Fibroblast of upper back skin (primary cell): ENCODE data around the gene GALNS.

Experiments used
- DNase-seq: peaks from one replicate; pipeline ENCODE4 v3.0.0-alpha.2; 2013

The GALNS gene

DNA sequence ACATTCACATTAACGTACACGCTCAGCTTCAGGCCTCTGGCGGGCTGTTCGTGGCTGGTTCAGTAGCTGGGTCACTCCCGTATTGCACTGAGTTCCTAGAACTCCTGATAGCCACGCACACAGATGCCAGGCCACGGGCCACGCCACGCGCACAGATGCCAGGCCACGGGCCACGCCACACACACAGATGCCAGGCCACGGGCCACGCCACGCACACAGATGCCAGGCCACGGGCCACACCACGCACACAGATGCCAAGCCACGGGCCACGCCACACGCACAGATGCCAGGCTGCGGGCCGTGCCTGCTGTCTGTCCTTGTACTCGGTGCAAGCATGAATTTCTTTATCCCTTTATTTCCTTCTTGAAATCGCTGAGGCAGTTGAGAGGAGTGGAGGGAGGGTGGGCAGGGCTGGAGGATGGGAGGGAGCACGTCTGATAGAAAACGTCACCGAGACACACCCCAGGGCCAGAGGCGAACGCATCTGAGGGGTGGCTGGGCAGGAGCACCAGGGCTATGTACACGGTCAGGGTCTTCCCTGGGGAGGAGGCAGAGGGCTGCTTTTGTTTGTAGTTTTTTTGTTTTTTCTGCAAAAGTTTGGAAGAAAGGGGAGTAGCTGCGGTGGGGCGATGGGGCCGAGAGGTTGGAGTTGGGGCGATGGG lies 18.3 kb upstream of the GALNS start:
- DNase-seq, result no peak

DNA sequence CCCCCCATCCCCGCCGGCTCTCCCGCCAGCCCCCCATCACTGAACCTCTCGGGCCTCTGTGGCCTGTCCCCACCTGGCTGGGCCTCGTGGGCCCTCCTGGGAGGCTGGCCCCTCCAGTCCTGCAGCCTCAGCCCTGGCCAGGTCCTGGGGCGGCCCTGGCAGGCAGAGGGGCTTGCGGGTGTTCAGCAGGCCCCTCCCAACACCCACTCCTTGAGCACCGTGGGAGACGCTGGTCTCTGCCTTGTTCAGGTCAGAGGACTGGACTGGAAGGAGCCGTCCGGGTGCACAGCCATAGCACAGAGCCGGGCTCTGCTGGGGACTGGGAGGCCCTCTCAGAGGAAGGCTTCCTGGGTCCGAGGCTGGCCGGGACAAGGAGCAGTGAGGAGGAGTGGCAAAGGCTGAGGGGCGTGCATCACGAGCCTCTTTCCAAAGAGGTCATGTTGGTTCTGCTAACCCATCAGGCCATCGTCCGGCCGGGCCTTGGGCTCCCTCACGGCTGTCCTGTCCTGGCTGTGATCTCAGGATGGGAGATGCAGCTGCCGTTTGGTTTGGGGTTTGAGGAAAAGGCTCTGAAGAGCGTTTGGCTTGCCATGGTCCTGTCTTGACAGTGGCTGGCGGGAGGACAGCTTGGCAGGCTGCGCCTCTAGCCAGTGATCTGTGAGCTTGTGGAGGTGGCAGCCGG lies 16.0 kb upstream of the GALNS start:
- no peak for DNase-seq

DNA sequence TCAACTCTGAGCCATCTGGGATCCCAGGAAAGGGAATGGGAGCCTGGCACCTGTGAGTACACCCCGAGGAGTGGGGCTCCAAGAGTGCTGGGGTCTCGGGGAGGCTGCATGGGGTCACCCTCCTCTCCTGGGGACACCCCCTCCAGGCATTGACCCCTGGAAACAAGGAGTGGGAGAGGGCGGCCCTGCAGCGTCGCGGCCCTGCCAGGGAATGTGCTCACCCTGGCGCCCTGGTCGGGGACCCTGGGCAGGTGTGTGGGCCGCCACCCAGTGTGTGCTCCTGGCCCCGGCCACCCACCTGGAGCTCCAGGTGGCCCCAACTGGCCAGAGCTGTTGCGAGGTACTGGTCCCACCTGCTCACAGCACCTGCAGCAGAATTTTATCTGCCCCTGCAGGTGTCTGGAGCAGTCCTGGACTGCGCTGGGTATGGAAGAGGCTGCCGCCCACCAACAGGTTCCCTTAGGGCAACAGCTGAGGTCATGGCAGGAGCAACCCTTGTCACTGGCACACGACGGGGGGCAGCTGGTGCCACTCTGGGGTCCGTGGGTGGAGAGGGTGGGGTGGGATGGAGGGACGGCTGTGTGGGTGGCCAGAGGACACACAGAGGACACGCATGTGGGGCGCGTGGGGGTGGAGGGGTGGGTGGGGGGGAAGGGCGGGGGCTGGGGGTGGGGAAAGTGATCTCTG lies 15.1 kb upstream of the GALNS start:
- DNase-seq, result no peak

GRCh38 chr16:88871349-88871702 lies 14.6 kb upstream of the GALNS start:
- no peak for DNase-seq

DNA sequence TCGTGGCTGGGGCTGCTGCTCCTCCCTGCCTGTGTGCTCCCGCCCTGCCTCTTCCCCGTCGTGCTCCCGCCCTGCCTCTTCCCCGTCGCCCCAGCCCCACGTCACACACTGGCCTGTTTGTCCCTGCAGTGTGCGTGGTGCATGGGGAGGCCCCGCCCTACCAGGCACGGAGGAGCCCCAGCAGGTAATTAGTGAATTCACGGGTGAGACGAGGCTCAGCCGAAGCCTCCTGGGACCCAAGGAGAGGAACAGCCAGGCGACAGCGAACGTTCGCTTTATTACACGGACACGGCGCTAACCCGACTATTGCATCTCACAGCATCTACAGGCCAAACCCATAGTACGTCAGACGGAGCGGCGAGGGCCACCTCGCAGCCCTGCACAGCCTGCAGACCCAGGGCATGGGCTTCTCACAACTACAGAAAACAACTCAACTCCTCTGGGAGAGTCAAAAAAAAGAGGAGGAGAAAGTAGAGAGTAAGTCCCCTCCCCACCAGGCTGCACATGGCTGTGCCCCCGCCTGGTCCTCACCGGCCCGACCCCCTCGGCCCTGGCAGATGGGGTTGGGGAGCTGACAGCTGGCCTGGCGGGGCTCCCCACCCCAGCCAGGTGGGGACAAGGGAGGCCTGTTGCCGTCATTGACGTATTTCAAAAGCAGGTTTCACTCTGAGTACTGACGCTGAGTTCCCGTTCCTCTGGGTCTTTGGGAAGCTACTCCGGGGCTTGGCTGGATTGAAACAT lies 14.0 kb upstream of the GALNS start:
- no peak for DNase-seq

GRCh38 chr16:88869673-88869980 lies 12.9 kb upstream of the GALNS start:
- no peak for DNase-seq

GRCh38 chr16:88868974-88869672 lies 12.4 kb upstream of the GALNS start:
- no peak for DNase-seq

GRCh38 chr16:88867581-88868246 lies 11.0 kb upstream of the GALNS start:
- no peak for DNase-seq

GRCh38 chr16:88866151-88866920 lies 9.6 kb upstream of the GALNS start, which contains the start of gene PABPN1L:
PABPN1L (minus strand) TSS chr16:88866660; CDS start chr16:88866606, 54 bp downstream.
- no peak for DNase-seq

DNA sequence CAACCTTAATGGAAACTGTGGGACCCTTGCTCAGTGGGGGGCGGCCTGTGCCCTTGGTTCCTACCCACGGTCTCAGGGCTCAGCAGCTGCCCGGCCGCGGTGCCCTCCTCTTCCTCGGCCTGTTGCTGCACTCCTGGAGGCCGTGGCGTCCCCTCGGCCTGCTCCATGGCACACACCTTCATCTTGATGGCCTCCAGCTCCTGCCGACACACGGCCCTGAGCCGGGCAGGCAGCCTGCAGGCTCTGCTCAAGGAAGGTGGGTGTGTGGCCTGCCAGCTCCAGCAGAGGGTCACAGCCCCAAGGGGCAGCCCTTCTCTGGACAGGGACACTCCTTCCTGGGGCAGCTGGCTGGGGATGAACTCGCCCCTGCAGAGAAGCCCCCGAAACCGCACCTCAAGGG lies 9.0 kb upstream of the GALNS start:
- DNase-seq, result no peak

DNA sequence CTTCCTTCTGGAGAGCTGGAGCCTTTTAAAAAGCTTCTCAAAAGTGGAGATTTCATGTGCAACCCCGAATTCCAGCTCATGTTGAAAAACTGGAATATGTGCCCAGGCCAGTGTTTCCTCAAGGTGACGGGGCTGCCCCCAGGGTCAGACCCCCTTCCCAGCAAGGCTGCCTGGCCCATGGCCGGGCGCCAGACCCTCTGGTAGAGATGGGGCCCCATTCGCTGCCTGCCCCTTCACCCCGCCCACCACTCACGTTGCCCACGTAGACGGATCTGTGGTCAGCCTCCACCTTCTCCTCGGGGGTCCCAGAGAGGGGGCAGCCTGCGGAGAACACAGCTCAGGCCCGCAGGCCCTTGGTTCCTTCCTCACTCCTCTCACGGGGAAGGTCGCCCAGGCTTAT lies 8.6 kb upstream of the GALNS start:
- DNase-seq, result no peak

GRCh38 chr16:88864521-88864920 lies 7.8 kb upstream of the GALNS start:
- no peak for DNase-seq

DNA sequence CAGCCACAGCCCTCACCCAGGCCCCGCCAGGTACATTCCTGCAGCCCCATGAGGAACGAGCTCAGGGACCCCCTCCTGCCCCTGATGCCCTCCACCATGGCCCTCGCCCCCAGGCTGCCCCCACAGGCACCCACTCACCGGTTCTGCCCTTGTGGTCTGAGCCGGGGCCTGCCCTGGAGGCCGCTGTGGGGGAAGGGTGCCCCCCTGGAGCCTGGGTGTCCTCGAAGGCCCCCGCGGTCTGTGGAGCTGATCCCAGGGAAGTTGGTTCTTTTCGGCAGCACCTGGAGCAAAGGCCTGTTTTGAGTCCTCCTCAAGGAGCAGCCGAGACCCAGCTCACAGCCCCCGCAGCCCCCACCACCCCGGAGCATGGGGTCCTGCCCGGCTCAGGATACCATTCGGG lies 7.4 kb upstream of the GALNS start:
- DNase-seq, result no peak

DNA sequence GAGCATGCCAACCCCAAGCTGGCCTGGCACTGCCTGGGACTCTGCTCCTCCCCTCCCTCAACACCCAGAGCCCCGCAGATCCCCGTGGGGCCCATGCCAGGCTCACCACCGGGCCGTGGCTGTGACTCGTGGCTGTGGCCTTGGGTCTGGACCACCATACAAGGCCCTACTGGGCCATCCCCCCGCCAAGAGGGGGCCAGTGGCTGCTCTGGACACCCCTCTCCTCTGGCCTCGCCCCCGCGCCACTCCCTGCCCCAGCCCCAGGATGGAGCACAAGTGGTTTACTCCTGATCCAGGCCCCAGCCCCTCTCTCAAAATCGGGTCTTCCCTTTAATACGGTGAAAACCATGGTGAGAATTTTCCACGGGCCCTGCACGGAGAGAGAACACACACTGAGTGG lies 6.7 kb upstream of the GALNS start:
- no peak for DNase-seq

DNA sequence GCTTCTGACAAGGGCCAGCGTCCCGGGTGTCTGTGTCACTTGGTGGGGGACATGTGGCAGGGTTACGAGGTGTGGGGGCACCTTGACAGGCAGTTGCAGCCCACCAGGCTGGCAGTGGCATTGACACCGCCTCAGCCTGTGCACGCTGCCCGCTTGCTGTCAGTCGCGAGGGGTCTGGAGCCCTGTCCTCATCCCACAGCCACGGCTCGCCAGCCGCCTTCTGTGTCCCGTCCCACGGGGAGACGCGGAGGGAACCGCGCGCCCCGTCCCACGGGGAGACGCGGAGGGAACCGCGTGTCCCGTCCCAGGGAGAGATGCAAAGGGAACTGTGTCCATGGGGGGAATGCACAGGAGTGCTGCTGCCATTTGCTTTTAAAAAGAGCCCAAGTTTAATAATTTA lies 6.2 kb upstream of the GALNS start:
- DNase-seq, result no peak

DNA sequence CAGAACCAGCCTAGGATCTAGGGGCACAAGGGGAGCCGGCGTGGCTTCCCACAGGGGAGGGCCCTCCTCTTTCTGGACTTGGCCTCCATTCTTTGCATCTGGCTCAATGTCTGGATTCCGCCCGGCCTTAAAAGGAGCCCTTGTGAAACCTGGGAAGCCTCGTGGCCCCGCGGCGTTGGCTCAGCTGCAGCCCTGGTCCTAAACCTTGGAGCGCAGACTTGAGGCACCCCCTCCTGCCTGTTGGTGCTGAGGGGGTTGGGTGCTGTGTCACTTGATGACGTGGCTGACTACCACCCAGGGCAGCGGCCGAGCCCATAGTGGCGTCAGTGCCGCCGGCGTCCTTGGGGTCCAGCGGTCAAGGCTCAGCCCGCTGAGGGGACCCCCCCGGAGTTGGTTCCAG lies 4.6 kb upstream of the GALNS start:
- DNase-seq, result no peak

DNA sequence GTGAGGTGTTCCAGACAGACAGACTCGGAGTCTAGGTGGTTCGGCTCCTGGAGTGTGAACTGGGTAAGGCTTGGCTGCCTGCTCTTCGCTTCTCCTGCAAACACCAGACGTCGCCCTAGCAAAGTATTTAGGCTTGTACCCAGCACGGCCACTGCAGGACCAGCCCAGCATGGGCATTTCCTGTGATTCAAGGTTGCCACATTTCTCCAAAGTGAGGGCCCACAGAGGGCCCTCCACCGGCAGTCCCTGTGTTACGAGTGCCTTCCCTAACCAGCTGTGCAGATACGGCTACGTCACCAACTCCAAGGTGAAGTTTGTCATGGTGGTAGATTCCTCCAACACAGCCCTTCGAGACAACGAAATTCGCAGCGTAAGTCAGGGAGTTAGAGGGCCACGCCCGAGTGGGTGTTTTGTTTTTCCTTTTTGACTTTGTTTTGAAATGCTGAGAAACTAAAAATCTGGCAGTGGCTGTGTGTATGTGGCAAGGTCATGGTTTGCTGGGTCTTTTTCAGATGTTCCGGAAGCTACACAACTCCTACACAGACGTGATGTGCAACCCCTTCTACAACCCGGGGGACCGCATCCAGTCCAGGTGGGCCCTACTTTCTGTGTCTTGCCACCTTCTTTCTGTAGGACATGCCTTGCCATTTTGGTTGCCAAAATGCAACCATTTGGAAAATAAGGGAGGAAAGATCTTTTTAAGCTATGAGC lies 2.8 kb upstream of the GALNS start:
- no peak for DNase-seq

GRCh38 chr16:88857728-88858339 lies 1.1 kb upstream of the GALNS start:
- DNase-seq, result peak; percentile 68

GRCh38 chr16:88856122-88856827 lies 472 bp downstream of the GALNS start:
- DNase-seq, result no peak

DNA sequence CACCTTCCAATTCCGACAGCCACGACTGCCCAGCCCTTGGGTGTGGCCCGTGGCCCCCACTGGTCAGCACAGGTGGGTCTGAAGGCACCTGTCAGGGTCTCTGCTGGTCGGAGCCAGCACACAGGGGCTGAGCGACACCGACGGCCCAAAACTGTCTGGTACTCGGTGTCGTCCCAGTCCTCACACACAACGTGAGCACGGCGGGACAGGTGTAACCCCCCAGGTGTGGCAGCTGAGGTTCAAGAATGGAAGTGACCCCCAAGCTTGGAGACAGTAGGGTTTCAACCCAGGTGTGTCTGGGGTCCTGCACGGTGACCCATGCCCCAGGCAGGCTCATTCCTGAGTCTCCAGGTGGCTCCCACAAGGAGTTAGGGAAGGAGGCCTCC lies 1.0 kb downstream of the GALNS start:
- DNase-seq, result no peak
